ENCODE results near the gene BTBD10.

The BTBD10 gene

DNA sequence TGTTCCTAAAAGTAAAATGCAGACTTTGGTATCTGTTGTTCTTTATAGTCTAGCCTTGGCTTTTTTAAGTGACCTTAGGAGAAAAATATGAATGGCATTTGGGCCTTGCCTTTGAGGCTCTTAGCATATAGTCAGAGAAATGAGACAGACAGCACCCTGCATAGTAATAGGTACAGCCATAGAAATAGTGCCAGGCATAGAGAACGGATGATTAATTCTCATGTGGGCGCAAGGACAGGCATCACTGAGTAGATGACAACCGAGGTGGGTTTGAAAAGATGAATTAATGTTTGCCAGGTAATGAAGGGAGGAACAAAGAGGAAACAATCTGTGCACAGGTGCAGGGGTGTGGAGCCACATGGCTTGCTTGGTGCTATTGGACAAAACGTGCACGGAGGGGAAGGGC lies 95.0 kb downstream of the BTBD10 start:
- no peak for DNase-seq

- DNase-seq: no peak
These were observed 95.9 kb downstream of the BTBD10 start for GRCh38 chr11:13367115-13367514.

DNA sequence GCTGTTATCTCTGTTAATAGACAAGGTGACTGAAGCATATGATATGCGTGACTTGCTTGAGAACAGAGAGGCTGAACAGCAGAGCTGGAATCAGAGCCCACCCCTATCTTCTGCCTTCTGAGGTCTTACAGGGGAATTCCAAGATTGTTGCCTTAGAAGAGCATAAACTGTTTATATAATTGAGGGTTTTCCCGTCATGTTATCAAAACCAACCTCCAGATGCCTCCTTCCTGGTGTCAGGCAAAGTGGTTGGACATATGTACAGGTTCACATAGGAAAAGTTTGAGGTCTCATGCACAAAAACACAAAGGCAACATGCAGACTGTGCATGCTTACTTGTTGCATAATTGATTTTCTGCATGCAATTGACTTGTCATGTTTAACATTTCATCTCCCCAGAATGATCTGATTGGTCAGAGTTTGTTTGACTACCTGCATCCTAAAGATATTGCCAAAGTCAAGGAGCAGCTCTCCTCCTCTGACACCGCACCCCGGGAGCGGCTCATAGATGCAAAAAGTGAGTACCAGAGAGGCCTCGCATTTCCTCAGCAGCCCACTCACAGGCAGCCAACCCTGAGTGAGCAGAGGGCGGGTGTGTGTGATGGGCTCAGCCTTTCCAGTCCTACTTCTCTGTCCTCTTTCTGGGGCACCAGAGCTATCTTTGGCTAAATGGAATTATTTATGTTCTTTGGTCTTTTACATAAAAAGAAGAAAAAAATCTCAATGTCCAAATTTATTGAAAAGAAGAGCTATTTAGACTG lies 96.6 kb downstream of the BTBD10 start:
- no peak for DNase-seq

DNA sequence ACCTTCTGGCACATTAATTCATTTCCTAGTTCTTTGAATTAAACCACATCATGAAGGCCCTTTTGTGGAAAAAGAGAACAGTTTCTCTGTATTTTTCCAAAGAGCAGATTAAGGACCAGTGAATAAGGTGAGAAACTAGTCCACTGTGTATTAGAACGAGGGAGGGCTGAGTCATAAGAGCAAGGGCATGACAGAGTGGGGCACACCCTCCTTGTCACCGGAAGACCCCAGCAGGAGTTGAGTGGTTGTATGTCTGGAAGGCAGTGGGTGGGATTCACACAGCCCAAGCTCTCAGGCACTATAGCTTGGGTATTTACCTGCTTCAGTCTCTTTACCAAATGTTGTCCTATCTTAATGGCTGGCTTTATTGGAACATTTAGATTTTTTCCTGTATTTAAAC lies 98.6 kb downstream of the BTBD10 start:
- DNase-seq: no peak

DNA sequence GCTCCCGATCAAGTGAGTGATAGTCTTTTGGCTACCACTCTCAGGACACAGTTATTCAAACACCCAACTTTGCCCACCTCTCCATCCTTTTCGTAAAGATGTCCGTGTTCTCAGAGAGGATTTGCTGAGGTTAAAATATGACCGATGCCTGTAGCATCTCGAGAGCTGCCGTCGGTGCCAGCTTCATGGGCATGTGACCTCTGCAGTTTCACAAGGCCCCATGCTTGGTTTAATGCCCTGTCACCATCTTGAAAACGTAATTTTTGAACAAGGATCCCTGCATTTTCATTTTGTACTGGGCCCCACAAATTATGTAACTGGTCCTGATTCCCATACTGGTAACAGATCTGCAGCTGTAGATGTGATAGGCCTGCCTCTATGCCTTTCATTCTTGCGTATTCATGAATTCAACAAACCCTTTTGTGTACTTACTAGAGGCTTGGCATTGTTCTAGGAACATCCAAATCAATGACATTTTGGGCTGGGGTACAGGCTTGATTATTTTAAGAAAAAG lies 100.4 kb downstream of the BTBD10 start:
- DNase-seq: no peak

DNA sequence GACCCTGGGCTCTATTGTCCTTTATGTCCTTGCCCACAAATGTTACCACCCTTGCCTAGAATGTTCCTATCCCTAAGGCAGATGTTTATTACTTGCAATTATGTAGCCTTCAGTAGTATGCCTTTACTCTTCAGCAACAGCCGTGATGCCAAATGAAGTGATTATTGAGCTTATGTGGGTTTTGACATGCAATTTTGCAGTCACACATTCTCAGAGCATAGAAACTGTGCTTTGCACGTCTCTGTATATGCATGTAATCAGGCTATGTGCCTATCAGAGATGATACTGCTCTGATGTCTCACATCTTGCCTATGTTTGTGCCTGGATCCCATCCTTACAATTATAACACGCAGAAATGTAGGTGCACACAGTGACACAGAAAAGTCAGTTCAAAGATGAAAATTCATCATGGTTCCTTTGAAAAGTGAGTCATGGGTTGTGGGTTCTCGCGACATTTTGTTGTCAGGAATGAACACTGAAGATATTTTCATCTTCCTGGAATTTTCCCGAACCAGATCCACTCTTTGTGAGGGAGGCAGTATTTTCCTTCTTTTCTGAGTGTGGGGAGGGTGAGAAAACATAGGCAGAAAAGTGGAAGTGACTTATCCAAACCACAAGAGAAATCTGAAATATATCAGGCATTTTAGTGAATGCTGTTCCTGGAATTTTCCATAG lies 104.3 kb downstream of the BTBD10 start:
- DNase-seq: no peak

- DNase-seq: no peak
These were observed 105.8 kb downstream of the BTBD10 start for GRCh38 chr11:13357232-13357631.

- DNase-seq: no peak
These were observed 107.8 kb downstream of the BTBD10 start for GRCh38 chr11:13355191-13355590.

- DNase-seq: no peak
These were observed 108.7 kb downstream of the BTBD10 start for GRCh38 chr11:13354335-13354734.

DNA sequence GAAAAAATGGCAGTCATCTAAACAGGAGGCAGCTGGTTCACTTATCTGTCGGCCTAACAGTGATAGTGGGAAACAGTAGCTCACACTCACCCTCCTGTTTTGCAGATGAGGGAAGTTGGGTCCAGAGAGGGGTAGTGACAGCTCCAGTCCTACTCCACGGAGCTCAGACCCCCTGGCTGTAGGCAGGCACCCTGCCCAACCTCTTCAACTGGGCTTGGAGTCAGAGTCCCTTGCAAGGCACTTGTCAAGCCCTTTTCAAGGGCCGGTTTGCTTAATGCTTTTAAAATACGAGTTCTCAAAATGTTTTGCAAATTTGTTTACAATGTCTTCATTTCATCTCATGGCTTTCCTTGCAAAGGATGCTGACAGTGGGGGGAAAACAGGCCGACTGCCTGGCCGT lies 110.3 kb downstream of the BTBD10 start:
- no peak for DNase-seq

- DNase-seq: no peak
These were observed 113.4 kb downstream of the BTBD10 start for GRCh38 chr11:13349581-13349980.

DNA sequence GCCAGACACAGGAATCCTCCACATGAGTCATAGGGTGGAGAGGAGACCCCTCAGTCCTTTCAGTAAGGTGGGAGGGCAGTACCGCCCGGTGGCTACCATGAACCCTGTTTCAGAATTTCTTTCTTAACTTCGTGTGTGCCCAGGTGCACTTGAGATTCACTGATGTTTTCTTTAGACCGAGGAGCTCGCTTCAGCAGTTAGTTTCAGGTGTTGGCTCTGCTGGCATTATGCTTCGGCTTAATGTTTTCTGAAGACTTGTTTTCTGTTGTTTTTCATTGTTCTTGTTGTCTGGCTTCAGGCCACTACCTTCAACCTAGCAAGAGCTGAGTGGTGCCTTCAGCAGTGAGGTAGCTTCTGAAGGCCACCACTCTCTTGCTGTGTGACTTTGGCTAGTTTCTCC lies 114.0 kb downstream of the BTBD10 start:
- no peak for DNase-seq

DNA sequence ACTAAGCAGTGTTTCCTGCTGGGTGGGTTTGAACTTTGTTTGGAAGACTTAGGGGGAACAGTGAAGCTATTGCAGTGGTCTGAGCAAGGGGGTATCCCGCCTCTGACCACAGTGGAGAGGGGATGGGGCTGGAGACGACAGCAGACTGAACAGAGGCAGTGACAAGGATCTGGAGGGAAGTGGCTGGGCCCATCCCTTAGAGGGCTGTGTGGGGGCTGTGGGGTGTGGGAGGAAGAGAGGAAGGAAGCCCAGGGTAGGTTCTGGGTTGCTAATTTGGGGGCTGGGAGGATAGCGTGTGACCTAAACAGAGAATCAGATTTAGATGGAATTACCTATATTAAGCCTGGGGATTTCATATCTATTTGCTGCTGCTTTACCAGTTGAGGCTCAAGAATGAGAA lies 114.7 kb downstream of the BTBD10 start:
- no peak for DNase-seq

DNA sequence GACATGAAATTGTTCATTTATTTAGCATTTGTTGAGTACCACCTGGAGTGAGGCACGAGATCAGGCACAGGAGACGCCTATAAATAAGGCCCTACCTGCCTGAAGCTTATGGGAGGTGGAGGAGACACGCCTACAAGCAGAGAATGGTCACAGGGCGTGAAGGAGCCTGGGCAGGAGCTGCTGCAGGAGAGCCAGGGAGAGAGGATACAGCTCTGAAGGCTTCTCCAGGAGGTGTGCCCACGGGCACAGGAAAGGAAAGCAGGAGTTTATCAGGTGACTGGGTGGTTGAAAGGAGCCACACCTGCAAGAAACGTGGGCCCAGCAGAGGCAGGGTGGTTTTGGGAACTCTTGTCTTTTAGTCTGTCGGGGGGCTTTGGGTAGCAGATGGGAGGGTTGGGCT lies 115.1 kb downstream of the BTBD10 start:
- no peak for DNase-seq

DNA sequence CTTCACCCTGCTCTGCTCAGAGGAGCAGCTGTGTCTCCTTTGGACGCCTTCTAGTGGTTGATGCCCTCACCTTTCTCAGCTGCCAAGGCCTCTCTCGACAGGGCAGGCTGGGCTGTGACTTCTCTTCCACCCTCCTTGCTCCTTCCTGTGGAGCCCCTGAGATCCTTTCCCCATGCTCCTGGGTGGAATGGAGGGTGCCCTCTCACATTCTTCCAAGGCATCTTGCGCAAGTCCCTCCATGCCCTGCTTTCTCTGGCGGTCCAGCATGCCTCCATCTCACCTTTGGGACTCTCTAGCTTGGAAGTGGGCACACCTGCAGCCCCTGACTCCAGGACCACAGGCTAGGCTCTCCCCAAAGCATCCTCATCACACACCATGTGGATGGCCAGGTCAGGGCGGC lies 116.6 kb downstream of the BTBD10 start:
- DNase-seq: no peak

GRCh38 chr11:13344818-13345217 lies 118.2 kb downstream of the BTBD10 start:
- DNase-seq: no peak

DNA sequence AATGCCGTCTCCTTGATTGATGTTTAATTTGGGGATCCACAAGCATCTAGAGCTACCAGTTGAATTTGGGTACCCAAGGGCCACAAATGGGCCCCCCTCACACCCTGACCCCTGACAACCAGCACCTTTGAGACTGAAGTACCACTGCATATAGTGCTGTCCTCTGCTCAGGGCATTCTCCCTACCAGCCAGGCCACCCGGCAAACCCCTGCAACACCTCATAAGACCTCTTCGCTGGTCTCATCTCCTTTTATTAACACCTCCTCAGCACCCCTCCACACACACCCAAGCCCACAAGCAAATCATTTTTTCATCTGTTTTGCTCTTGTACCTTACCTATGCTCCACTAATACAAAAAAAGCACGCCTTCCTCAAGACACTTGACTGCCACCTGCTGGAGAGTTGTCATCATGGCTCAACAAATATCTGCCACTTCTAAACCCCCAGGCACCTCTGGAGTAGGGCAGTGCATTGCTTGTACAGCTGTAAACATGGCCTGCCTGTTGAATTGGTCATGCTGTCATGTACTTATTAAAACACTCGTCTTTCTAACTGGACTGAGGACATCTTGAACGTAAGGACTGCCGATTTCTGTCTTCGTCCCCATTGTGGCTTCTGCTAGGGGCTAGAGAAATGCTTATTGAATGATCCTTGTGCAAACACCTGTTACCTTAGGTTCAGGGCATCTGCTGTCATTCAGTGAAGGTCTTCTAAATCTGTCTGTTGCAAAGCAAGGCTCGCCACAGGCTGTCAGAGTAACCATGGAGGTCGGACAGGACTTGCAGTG lies 118.9 kb downstream of the BTBD10 start:
- DNase-seq: peak; percentile 79

- no peak for DNase-seq
These were observed 120.0 kb downstream of the BTBD10 start for GRCh38 chr11:13343067-13343466.

DNA sequence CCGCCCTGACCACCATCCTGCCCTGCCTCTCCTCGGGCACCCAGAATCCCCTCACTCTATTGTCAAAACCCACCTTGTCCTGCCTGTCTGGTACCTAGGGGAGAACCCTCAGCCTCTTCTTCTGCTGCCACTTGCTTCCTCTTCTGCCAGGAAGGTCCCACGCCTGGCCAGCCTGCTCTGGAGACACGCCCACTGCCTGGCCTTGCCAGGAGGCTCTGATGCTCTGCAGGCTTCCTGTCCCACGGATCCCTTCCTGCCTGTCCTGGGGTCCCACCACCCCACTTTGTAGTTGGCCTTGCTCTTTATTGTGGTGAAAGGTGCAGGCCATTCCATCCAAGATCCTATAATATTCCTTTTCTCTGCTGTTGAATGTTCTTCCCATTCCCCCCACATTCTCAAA lies 122.0 kb downstream of the BTBD10 start:
- no peak for DNase-seq

GRCh38 chr11:13339195-13340153 lies 123.5 kb downstream of the BTBD10 start:
- no peak for DNase-seq

- peak; percentile 18 for DNase-seq
These were observed 124.5 kb downstream of the BTBD10 start for GRCh38 chr11:13338427-13339069.

DNA sequence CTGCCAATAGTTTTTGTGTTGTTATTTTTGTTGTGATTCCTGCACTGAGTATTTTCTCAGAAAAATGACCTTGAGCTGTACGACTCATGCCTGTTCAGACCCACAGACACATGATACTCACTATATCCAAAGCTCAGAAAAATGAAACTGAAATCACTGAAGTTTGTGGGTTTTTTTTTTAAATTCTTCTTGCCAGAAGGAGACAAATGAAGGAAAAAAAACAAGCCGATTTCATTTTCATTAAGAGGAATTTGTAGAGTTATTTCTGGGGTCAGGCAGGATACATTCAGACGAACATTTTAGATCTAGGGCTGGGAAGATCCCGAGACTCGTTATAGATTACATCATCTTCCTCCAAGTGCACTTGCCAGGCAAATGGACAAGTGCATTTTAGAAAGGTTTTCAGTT lies 125.0 kb downstream of the BTBD10 start:
- DNase-seq: no peak

Data from stimulated activated CD4-positive, alpha-beta T cell treated with anti-CD3 and anti-CD28 coated beads, Interleukin-4, amount 100 ng/mL, for 24 hours (primary cell).